ENCODE measurements around the gene PNCK. TPM values are rescaled to one million over a fixed set of nuclear protein-coding genes. Genes with fewer than 3 reads are reported as not detected.

Gene PNCK
- total and polyA plus RNA-seq, 2 of the 13 experiments (the other 11 are each of a cell fraction or from before 2014, with no cell fraction given), result 33.1 TPM; not detected in 1

- TF ChIP-seq HNRNPL (IDR thresholded peaks at IDR 0.05; ENCODE audit: low read depth, low read length), result 0 out of 2 replicates have a peak, but pooled peaks have one; percentile 54
- TF ChIP-seq AHDC1 (CRISPR knock-in tag; IDR thresholded peaks at IDR 0.05; ENCODE audit: borderline replicate concordance), result no peak
- 0 out of 2 replicates have a peak, but pooled peaks have one; percentile 3 for TF ChIP-seq ZNF687 (CRISPR knock-in tag; IDR thresholded peaks at IDR 0.05)
- TF ChIP-seq KMT2B (CRISPR knock-in tag; IDR thresholded peaks at IDR 0.05), result no peak
- TF ChIP-seq ZFP36L1 (CRISPR knock-in tag; IDR thresholded peaks at IDR 0.05), result no peak
- no peak for TF ChIP-seq NR2F6 (IDR thresholded peaks at IDR 0.05)
- TF ChIP-seq NR2F6 (CRISPR knock-in tag; IDR thresholded peaks at IDR 0.05), result no peak
- TF ChIP-seq ZNF333 (CRISPR knock-in tag; IDR thresholded peaks at IDR 0.05; ENCODE audit: borderline replicate concordance), result no peak
- no peak for TF ChIP-seq PLRG1 (conservative IDR thresholded peaks at IDR 0.05)
- peak; percentile 42 for TF ChIP-seq AGO2 (optimal IDR thresholded peaks at IDR 0.05; ENCODE audit: low read depth, low read length)
- TF ChIP-seq ZHX2 (IDR thresholded peaks at IDR 0.05; ENCODE audit: low read depth), result no peak
- no peak for TF ChIP-seq ZHX2 (CRISPR knock-in tag; IDR thresholded peaks at IDR 0.05; ENCODE audit: borderline replicate concordance)
- no peak for TF ChIP-seq KDM4B (CRISPR knock-in tag; IDR thresholded peaks at IDR 0.05)
- no peak for TF ChIP-seq ZNF83 (CRISPR knock-in tag; IDR thresholded peaks at IDR 0.05; ENCODE audit: borderline replicate concordance)
- TF ChIP-seq ZSCAN25 (CRISPR knock-in tag; IDR thresholded peaks at IDR 0.05), result no peak
- TF ChIP-seq ZNF598 (CRISPR knock-in tag; IDR thresholded peaks at IDR 0.05; ENCODE audit: borderline replicate concordance), result peak; percentile 22; the same call in 1 of the 2 replicates
Measured at GRCh38 chrX:153685156-153685536, 11.5 kb upstream of the PNCK start (continued).

All from HepG2 (cell line).